Measurements from ENCODE around the gene ZIC4. TPM values are rescaled to one million over a fixed set of nuclear protein-coding genes. Genes with fewer than 3 reads are reported as not detected.
A peak's percentile ranks its signal among the peaks of the same experiment; 100 is the strongest.

ZIC4 gene
- polyA plus RNA-seq, 4 donors: 0.03 TPM; not detected in 3

GRCh38 chr3:147392625-147392946, 13.8 kb downstream of the ZIC4 start:
- H3K36me3 ChIP-seq (ENCODE audit: control insufficient read depth in 3 of 3, insufficient read depth in 2 of 3, low read depth in 1 of 3, low read length in 3 of 3): no peaks in the 10 kb centered on the region
- H3K4me3 ChIP-seq (ENCODE audit: low read depth in 1 of 3, low read length in 3 of 3): peak overlapping the region in 1 of 3 donors; percentile 6
- DNase-seq (no peak), FAIRE-seq (no peak)
- WGBS, 3 donors: 5 to 18% (median 10%) methylated on average over 15 of the region's 15 CpGs
- no peak overlapping the region for H3K27ac ChIP-seq (ENCODE audit: low read depth in 1 of 3, low read length in 2 of 3)
- H3K9me3 ChIP-seq (ENCODE audit: control insufficient read depth in 2 of 2, insufficient read depth in 1 of 2, low read depth in 1 of 2, low read length in 1 of 2): peaks cover 3 to 33% of the 10 kb centered on the region in 2 donors
- no peaks in the 10 kb centered on the region for H3K4me1 ChIP-seq (ENCODE audit: control insufficient read depth in 3 of 3, insufficient read depth in 2 of 3, low read depth in 1 of 3, low read length in 2 of 3)
- peaks cover 4 to 100% (median 81%) of the 10 kb centered on the region in 3 donors for H3K27me3 ChIP-seq (ENCODE audit: control insufficient read depth in 3 of 3, insufficient read depth in 3 of 3, low read length in 3 of 3)

GRCh38 chr3:147391781-147392624, 14.3 kb downstream of the ZIC4 start:
- peaks cover 3 to 29% of the 10 kb centered on the region in 2 donors for H3K9me3 ChIP-seq (ENCODE audit: control insufficient read depth in 2 of 2, insufficient read depth in 1 of 2, low read depth in 1 of 2, low read length in 1 of 2)
- H3K4me3 ChIP-seq (ENCODE audit: low read depth in 1 of 3, low read length in 3 of 3): peak overlapping the region in 1 of 3 donors; percentile 6
- no peaks in the 10 kb centered on the region for H3K36me3 ChIP-seq (ENCODE audit: control insufficient read depth in 3 of 3, insufficient read depth in 2 of 3, low read depth in 1 of 3, low read length in 3 of 3)
- WGBS, 3 donors: 5 to 16% (median 10%) methylated on average over 51 of the region's 51 CpGs
- no peak overlapping the region for H3K27ac ChIP-seq (ENCODE audit: low read depth in 1 of 3, low read length in 2 of 3)
- FAIRE-seq (no peak), DNase-seq (no peak)
- no peaks in the 10 kb centered on the region for H3K4me1 ChIP-seq (ENCODE audit: control insufficient read depth in 3 of 3, insufficient read depth in 2 of 3, low read depth in 1 of 3, low read length in 2 of 3)
- peaks cover 6 to 100% (median 80%) of the 10 kb centered on the region in 3 donors for H3K27me3 ChIP-seq (ENCODE audit: control insufficient read depth in 3 of 3, insufficient read depth in 3 of 3, low read length in 3 of 3)

GRCh38 chr3:147390589-147391569, 15.5 kb downstream of the ZIC4 start:
- Histone ChIP-seq H3K9me3 (ENCODE audit: control insufficient read depth in 2 of 2, insufficient read depth in 1 of 2, low read depth in 1 of 2, low read length in 1 of 2) (peaks cover 3 to 27% of the 10 kb centered on the region in 2 donors), H3K36me3 (ENCODE audit: control insufficient read depth in 3 of 3, insufficient read depth in 2 of 3, low read depth in 1 of 3, low read length in 3 of 3) (no peaks in the 10 kb centered on the region), H3K27me3 (ENCODE audit: control insufficient read depth in 3 of 3, insufficient read depth in 3 of 3, low read length in 3 of 3) (peaks cover 7 to 97% (median 73%) of the 10 kb centered on the region in 3 donors), H3K27ac (ENCODE audit: low read depth in 1 of 3, low read length in 2 of 3) (no peak overlapping the region), H3K4me3 (ENCODE audit: low read depth in 1 of 3, low read length in 3 of 3) (no peak overlapping the region), H3K4me1 (ENCODE audit: control insufficient read depth in 3 of 3, insufficient read depth in 2 of 3, low read depth in 1 of 3, low read length in 2 of 3) (no peaks in the 10 kb centered on the region)
- WGBS, 3 donors: 10 to 27% (median 26%) methylated on average over 69 to 77 of the region's 77 CpGs
- DNase-seq (no peak), FAIRE-seq (no peak)

GRCh38 chr3:147389717-147390116, 16.6 kb downstream of the ZIC4 start:
- H3K4me1 ChIP-seq (ENCODE audit: control insufficient read depth in 3 of 3, insufficient read depth in 2 of 3, low read depth in 1 of 3, low read length in 2 of 3): no peaks in the 10 kb centered on the region
- H3K27me3 ChIP-seq (ENCODE audit: control insufficient read depth in 3 of 3, insufficient read depth in 3 of 3, low read length in 3 of 3): peaks cover 7 to 97% (median 74%) of the 10 kb centered on the region in 3 donors
- H3K27ac ChIP-seq (ENCODE audit: low read depth in 1 of 3, low read length in 2 of 3): no peak overlapping the region
- 6 to 12% (median 9%) methylated on average over 12 of the region's 12 CpGs for WGBS, 3 donors
- H3K36me3 ChIP-seq (ENCODE audit: control insufficient read depth in 3 of 3, insufficient read depth in 2 of 3, low read depth in 1 of 3, low read length in 3 of 3): no peaks in the 10 kb centered on the region
- H3K9me3 ChIP-seq (ENCODE audit: control insufficient read depth in 2 of 2, insufficient read depth in 1 of 2, low read depth in 1 of 2, low read length in 1 of 2): peaks cover 4 to 32% of the 10 kb centered on the region in 2 donors
- no peak for FAIRE-seq
- DNase-seq: no peak
- H3K4me3 ChIP-seq (ENCODE audit: low read depth in 1 of 3, low read length in 3 of 3): no peak overlapping the region

GRCh38 chr3:147388700-147389580, 17.4 kb downstream of the ZIC4 start:
- FAIRE-seq: no peak
- no peaks in the 10 kb centered on the region for H3K4me1 ChIP-seq (ENCODE audit: control insufficient read depth in 3 of 3, insufficient read depth in 2 of 3, low read depth in 1 of 3, low read length in 2 of 3)
- no peaks in the 10 kb centered on the region for H3K36me3 ChIP-seq (ENCODE audit: control insufficient read depth in 3 of 3, insufficient read depth in 2 of 3, low read depth in 1 of 3, low read length in 3 of 3)
- H3K27me3 ChIP-seq (ENCODE audit: control insufficient read depth in 3 of 3, insufficient read depth in 3 of 3, low read length in 3 of 3): peaks cover 7 to 97% (median 74%) of the 10 kb centered on the region in 3 donors
- H3K4me3 ChIP-seq (ENCODE audit: low read depth in 1 of 3, low read length in 3 of 3): no peak overlapping the region
- H3K9me3 ChIP-seq (ENCODE audit: control insufficient read depth in 2 of 2, insufficient read depth in 1 of 2, low read depth in 1 of 2, low read length in 1 of 2): peaks cover 4 to 27% of the 10 kb centered on the region in 2 donors
- WGBS, 3 donors: 9 to 14% (median 14%) methylated on average over 25 of the region's 25 CpGs
- no peak for DNase-seq
- H3K27ac ChIP-seq (ENCODE audit: low read depth in 1 of 3, low read length in 2 of 3): no peak overlapping the region

- 5 to 11% (median 10%) methylated on average over 36 of the region's 36 CpGs for WGBS, 3 donors
- Histone ChIP-seq H3K4me3 (ENCODE audit: low read depth in 1 of 3, low read length in 3 of 3) (no peak overlapping the region), H3K27me3 (ENCODE audit: control insufficient read depth in 3 of 3, insufficient read depth in 3 of 3, low read length in 3 of 3) (peaks cover 7 to 96% (median 68%) of the 10 kb centered on the region in 3 donors), H3K9me3 (ENCODE audit: control insufficient read depth in 2 of 2, insufficient read depth in 1 of 2, low read depth in 1 of 2, low read length in 1 of 2) (peaks cover 4 to 27% of the 10 kb centered on the region in 2 donors), H3K27ac (ENCODE audit: low read depth in 1 of 3, low read length in 2 of 3) (no peak overlapping the region), H3K36me3 (ENCODE audit: control insufficient read depth in 3 of 3, insufficient read depth in 2 of 3, low read depth in 1 of 3, low read length in 3 of 3) (no peaks in the 10 kb centered on the region), H3K4me1 (ENCODE audit: control insufficient read depth in 3 of 3, insufficient read depth in 2 of 3, low read depth in 1 of 3, low read length in 2 of 3) (no peaks in the 10 kb centered on the region)
- no peak for DNase-seq
- FAIRE-seq: no peak
Measured at GRCh38 chr3:147387885-147388699, 18.3 kb downstream of the ZIC4 start.

GRCh38 chr3:147387291-147387884, 19.0 kb downstream of the ZIC4 start:
- DNase-seq (no peak), FAIRE-seq (no peak)
- no peaks in the 10 kb centered on the region for H3K4me1 ChIP-seq (ENCODE audit: control insufficient read depth in 3 of 3, insufficient read depth in 2 of 3, low read depth in 1 of 3, low read length in 2 of 3)
- H3K4me3 ChIP-seq (ENCODE audit: low read depth in 1 of 3, low read length in 3 of 3): no peak overlapping the region
- H3K27me3 ChIP-seq (ENCODE audit: control insufficient read depth in 3 of 3, insufficient read depth in 3 of 3, low read length in 3 of 3): peaks cover 7 to 96% (median 67%) of the 10 kb centered on the region in 3 donors
- no peak overlapping the region for H3K27ac ChIP-seq (ENCODE audit: low read depth in 1 of 3, low read length in 2 of 3)
- no peaks in the 10 kb centered on the region for H3K36me3 ChIP-seq (ENCODE audit: control insufficient read depth in 3 of 3, insufficient read depth in 2 of 3, low read depth in 1 of 3, low read length in 3 of 3)
- WGBS, 3 donors: 6 to 12% (median 10%) methylated on average over 10 of the region's 10 CpGs
- H3K9me3 ChIP-seq (ENCODE audit: control insufficient read depth in 2 of 2, insufficient read depth in 1 of 2, low read depth in 1 of 2, low read length in 1 of 2): peaks cover 4 to 24% of the 10 kb centered on the region in 2 donors

Data from small intestine (tissue), 7 donors.